ENCODE measurements around the gene SDHAF4.
"Not testable (repeated sequence)": the region's sequence is repeated elsewhere in the genome, so short reads cannot be mapped to it uniquely, and the experiment has no call there.

Gene SDHAF4

DNA sequence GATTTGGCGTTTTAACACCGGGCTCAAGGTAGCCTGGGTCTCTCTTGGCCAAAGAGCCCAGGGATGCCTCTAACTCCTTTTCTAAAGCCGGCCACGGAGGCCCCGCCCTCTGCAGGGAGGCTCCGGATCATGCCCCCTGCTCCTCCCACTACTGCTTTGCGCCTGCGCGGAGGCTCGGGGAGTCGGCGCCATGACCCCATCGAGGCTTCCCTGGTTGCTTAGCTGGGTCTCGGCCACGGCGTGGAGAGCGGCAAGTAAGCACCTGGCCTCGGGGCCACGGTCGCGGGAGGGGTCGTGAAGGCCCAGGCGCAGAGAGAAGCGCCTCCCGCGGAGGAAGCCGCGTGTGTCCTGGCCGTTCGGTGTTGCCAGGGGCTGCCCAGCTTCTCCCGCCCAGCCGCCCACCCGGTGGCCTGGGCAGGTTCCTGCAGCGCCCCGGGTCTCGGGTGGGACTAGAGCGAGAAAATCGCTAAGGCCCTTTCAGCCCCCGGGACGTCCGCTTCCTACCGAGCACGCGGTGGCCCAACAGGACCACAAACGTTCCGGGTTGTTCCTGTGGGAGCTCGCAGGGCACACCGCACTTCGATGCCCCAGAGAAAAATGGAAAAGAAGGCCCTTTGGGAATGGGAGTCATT lies at the start of gene SDHAF4:
TSS of gene SDHAF4 (plus strand) at position 180 of the 632 bp plus-strand sequence. CDS start at position 191, 11 bp downstream.
- peak; percentile 71 for DNase-seq (ENCODE audit: low read depth)

DNA sequence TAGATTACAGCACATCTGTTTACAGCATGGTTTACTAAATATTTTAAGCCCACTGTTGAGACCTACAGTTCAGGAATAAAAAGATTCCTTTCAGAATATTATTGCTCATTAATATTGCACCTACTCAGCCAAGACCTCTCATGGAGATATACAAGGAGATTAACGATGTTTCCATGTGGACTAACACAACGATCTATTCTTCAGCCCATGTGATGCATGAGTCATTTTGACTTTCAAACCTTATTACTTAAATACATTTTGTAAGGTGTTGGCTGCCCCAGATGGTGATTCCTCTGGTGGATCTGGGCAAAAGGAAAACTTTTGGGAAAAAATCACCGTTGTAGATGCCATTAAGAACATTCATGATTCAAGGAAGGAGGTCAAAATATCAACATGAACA lies 48.0 kb upstream of the SDHAF4 start:
- no peak for DNase-seq (ENCODE audit: low read depth)

DNA sequence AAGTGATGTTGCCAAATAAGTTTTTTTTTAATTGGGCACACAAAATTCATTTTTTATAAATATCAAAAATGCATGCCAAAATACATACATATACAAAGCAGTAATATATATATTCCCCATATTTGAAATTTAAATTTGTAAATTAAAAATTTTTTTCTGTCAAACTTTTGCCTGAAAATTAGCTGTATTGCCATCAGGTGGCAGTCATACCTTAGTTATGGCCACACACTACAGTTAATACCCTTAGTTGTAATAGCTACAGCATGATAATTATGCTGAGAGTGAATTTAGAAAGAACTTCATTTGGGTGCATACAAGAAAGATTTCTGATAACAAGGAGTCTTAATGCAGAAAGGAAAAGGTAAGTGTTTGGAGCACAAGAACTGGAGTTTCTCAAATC lies 46.2 kb upstream of the SDHAF4 start:
- no peak for DNase-seq (ENCODE audit: low read depth)

DNA sequence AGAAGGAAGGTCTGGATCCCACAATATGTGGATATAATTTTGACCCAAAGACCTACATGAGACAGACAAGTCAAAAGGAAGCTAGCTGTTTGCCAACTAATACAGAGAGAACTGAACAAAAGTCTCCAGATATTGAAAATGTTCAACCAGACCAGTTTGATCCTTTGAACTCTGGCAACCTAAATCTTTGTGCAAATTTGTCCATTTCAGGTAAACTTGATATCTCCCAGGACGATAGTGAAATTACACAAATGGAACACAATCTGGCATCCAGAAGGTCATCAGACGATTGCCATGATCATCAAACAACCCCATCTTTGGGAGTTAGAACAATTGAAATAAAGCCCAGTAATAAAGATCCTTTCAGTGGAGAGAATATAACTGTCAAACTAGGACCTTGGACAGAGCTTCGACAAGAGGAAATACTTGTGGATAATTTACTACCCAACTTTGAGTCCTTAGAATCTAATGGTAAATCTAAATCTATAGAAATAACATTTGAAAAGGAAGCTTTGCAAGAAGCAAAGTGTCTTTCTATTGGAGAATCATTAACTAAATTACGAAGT lies 41.9 kb upstream of the SDHAF4 start:
- no peak for DNase-seq (ENCODE audit: low read depth)

DNA sequence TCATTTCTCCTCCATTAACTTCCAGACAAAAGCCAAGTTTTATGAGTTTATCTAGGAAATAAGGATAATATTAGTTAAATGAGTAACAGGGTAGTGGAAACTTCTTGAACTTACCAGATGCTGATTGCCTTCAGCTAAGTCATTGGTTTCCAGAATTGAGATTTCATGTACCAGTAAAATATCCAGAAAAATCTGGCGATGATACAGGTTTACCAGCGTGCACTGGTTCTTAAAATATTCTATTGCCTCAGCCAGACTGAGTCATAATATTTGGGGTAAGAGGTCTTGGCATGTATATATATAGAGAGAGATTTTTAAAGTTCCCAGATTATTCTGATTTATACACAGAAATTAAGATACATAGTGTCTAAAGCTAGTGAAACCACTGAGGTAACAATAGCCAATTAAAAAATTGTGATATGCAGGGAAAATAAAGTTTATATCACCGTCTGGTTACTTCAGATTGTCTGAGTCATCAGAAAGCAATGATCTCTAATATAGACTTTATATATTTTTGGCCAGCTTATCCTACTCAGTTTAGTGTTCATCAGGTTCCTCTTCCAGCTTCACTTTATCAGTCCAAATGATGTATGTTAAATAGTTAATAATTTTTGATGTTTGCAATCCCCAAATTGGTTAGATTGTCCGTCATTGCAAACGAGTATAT lies 39.5 kb upstream of the SDHAF4 start:
- no peak for DNase-seq (ENCODE audit: low read depth)

DNA sequence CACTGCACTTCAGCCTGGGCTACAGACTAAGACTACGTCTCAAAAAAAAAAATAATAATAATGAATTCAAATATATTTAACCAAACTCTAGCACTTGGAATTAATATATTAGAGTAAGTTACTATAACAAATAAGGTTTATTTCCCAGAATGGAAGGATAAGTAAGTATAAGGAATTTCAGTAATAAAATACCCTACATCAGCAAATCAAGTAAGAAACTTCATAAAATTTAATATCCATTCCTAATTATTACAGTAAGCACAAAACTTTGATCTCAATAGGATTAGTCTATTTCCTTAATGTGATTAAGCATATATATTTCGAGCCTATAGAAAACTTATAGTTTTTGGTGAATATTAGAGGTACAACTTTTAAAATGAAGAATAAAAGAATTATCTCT lies 36.7 kb upstream of the SDHAF4 start:
- DNase-seq (ENCODE audit: low read depth) = no peak

DNA sequence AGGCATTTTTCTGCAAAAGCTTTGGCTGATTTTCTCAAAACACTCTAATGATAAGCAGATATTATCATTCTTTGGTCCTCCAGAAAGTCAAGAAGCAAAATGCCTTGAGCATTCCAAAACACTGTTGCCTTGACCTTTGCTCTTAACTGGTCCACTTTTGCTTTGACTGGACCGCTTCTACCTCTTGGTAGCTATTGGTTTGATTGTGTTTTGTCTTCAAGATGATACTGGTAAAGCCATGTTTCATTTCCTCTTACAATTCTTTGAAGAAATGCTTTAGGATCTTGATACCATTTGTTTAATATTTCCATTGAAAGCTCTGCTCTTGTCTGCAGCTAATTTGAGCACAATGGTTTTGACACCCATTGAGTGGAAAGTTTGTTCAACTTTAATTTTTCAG lies 35.6 kb upstream of the SDHAF4 start:
- no peak for DNase-seq (ENCODE audit: low read depth)

DNA sequence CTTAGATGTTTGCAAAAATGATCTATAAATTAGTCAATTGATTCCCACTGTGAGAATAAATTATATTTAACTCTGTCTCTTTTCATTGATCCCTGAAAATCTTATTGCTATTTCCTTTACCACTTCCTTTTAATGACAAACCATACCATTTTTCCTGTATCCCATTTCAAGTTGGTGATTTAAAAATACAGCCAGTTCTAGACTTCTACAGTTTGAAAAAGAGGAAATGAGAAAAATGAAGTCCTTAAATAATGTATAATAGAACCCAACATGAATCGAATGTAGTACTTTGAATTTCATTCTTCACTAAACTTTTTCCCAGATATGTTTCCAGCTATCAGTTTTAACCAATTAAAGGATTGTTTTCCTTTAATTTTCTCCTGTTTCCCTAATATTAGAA lies 29.5 kb upstream of the SDHAF4 start:
- no peak for DNase-seq (ENCODE audit: low read depth)

DNA sequence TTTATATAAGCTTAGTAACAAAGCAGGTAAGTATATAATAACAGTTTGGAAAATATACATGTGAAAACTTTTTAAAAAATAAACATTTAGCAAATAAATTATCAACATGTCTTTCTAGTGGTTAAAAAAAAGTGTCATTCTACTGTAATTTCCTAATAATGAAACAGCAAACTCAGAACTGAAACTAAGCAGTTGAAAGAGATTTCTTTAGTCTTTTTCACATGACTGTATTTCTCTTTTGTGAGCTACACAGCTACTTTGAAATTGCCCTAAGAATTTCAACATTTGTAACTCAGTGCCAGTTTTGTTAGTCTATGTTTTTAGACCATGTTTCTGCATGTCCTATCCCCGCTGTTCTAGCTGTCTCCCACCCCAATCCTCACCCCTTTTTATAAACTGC lies 28.4 kb upstream of the SDHAF4 start:
- no peak for DNase-seq (ENCODE audit: low read depth)

DNA sequence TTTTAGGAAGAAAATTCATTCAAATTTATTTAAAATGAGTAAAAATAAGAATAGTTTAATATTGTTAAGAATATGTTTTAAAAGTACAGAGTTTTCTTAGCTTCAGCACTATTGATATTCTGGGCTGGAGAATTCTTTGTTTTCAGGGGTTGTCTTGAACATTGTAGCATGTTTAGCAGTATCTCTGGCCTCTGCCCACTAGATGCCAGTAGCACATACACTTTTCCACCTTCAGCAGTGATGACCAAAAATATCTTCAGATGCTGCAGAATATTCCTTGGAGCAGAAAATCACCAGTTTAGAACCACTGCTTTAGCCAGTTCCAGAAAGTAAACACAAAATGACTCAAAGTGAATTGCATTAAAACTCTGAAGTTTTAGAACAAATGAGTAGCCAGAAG lies 19.4 kb upstream of the SDHAF4 start:
- no peak for DNase-seq (ENCODE audit: low read depth)

DNA sequence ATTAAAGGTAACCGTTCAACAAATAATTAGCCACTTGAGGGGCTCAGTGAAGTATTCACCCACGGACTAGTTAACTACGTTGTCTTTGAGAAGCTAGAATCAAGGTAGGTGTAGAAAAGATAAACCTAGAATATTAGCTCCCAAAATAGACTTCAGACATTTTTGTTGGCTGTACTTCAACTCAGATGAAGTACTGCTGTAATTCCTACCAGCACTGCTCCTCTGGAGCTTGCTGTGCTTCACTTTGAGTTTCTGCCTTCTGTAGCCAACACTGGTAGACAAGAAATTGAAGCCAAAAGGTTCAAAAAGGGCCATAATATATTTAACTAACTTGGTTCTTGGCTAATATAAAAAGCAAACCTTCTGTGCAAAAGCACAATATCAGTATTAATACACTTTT lies 18.8 kb upstream of the SDHAF4 start:
- DNase-seq (ENCODE audit: low read depth) = no peak

DNA sequence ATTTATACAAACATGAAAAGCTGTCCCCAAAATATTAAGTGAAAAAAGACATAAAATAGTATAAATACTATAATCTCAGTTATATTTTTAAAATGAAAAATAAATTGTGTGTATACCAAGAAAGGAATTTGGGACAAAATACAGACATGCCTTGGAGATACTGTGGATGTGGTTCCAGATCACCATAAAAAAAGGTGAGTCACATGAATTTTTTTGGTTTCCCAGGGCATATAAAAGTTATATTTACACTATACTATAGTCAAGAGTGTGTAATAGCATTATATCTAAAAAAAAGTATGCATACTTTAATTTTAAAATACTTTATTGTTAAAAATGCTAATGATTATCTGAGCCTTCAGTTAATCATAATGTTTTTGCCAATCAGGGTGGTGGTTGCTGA lies 17.4 kb upstream of the SDHAF4 start:
- no peak for DNase-seq (ENCODE audit: low read depth)

DNA sequence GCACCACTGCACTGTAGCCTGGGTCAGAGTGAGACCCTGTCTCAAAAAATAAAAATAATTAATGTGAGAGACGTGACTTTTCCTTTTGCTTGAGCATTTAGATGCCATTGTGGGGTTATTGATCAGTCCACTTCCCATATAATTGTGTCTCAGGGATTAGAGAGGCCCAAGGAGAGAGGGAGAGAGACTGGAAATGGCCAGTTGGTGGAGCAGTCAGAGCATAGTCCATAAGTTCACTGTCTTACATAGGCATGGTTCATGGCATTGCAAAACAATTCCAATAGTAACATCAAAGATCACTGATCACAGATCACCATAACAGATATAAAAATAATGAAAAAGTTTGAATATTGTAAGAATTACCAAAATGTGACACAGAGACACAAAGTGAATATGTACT lies 15.2 kb upstream of the SDHAF4 start:
- DNase-seq (ENCODE audit: low read depth) = no peak

DNA sequence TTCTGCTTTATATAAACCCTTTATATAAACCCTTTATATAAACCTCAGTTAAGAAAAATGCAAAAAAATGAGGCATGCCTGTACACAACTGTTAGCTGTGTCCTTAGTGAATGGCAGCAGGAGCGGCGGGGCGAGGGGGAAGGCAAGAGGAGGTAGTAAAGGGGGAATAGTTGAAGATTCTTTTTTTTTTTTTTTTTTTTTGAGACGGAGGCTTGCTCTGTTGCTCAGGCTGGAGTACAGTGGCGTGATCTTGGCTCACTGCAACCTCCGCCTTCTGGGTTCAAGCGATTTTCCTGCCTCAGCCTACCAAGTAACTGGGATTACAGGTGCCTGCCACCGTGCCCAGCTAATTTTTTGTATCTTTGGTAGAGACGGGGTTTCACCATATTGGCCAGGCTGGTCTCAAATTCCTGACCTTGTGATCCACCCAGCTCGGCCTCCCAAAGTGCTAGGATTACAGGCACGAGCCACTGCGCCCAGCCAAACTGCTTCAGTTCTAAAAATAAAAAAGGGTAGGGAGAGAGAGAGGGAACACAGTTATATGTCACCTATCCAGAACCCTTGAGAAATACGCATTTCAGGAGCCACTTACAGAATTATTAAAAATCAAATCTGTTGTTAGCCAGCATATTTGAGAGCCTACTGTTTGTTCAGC lies 14.3 kb upstream of the SDHAF4 start:
- DNase-seq (ENCODE audit: low read depth) = not testable (repeated sequence)

DNA sequence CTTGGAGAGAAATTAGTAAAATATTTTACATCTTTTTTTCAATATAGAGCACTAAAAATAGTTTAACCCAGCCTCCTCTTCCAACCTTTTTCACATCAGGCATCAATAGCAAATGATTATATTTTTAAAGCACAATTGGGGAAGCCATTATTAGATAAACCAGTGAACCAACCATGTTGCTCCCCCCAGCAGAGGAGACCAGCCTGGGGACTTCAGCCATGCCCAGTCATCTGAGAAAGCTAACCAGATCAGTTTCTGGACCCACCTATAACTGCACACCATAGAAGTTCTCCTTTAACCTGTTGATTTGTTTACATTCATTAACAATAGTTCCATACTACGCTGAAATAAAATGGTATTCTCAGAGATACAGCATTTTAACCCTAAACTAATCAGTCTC lies 13.8 kb upstream of the SDHAF4 start:
- DNase-seq (ENCODE audit: low read depth) = no peak

DNA sequence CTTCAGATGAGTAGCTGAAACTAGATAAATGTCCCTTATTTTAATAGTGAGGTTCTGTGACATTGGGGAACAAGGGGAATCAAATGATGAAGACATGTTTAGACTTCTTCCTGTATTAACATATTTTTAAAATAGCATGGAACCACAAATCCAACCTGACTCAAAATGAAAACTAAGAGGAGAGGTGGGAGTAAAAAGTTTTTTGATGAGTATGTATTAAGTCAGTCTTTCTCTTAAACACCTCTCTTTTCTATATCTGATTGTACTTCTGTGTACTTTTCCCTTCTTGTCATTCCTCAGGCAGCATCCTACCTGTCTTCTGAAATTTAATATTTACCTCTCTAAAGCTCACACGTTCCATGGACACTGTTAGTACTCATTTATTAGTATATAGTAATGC lies 8.7 kb upstream of the SDHAF4 start:
- DNase-seq (ENCODE audit: low read depth) = no peak

DNA sequence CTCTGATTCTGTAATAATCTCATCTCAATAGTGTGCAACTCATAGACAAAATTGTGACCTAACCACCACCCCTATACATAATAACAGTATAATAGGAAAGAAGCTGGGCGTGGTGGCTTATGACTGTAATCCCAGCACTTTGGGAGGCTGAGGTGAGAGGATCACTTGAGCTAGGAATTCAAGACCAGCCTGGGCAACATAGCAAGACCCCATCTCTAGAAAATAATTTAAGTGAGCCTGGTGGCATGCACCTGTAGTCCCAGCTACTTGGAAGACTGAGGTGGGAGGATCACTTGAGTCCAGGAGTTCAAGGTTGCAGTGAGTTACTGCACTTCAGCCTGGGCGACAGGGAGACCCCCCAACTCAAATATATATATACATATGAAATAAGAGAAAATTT lies 4.3 kb upstream of the SDHAF4 start:
- not testable (repeated sequence) for DNase-seq (ENCODE audit: low read depth)

DNA sequence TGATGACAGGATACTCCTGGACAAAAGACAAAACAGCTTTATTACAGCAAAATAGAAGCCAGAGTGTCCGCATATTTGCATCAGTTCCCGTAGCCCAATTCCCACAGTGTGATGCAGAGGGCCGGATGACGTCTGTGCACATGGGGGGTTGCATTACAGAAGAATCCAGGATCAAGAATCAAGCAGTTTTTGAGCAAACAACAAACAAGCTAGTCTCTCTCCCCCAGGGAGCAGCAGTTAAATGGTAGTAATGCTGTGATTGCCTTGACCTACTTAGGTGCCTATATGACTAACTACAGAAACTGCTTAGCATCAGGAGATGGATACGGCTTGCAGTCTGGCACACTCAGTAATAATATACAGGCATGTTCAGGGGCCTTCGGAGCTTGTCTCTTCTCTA lies 3.2 kb upstream of the SDHAF4 start:
- no peak for DNase-seq (ENCODE audit: low read depth)

DNA sequence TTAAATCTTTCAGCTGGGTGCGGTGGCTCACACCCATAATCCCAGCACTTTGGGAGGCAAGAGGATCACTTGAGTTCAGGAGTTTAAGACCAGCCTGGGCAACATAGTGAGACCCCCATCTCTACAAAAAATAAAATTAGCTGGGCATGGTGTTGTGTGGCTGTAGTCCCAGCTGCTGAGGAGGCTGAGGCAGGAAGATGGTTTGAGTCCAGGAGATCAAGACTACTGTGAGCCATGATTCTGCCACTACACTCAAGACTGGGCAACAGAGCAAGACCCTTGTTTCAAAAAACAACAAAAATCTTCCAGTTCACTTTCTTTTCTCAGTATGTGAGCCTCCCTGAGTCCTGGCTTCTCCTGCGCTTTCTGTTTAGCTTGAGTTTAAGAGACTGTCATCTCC lies 7.9 kb downstream of the SDHAF4 start:
- no peak for DNase-seq (ENCODE audit: low read depth)

DNA sequence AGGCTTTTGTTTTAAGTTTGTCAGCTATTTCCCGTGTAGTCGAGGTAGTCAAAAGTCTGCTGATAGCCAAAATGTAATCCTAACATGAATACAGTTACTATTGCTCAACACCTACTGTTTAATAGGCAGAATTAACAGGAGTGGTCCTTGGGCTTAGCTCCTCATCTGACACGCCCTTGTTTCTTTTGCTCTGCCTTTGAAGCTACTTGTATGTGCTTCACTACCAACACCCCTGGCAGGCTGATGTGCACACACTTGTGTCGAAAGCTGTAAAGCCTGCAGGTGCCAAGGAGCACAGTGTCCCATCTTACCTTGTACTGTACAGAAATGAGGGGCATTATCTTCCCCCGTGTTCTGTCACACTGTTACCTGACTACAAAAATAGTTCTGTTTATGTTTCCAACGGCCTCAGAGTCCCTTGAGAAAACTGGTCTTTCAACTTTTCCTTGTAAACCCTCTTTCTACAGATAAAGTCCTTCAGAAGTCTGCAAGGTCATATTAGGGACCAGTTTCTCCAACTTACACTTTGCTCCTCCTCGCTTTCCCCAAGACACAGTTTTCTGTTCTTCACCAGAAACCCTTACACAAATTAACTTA lies 9.3 kb downstream of the SDHAF4 start:
- no peak for DNase-seq (ENCODE audit: low read depth)

DNA sequence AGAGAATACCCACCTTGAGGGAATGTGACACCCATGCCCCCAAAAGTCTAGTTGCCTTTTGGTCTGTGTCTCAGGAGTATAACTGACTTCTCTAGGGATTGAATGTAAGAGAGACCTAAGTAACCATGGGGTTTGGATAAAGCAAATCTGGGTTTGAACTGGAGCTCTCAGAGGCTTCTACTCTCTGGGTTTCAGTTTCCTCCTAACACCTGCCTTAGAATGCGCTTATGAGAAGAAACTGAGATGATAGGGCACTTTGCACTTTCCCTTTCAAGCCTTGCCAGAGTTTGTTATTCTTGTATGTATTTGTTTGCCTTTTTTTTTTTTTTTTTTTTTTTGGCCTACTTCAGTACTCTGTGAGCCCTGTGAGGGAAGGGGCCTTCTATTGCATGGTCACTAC lies 19.4 kb downstream of the SDHAF4 start:
- DNase-seq (ENCODE audit: low read depth) = no peak

DNA sequence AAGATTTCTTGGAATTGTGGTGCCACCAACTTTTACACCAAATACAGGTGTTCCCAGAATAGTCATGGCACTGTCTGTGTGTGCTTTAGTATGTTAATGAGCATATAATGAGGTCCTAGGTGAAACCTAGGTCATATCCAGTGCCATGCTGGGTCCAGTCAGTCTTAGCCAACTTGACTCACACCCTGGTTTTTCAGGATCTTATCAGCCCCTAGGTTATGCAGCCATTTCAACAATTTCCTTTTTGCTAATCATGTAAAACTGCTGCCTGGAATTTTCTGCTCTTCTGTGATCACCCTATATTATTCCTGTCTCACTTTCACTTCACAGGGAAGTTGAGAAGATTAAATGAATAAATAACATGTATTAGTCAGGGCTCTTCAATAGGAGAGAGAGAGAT lies 23.7 kb downstream of the SDHAF4 start:
- no peak for DNase-seq (ENCODE audit: low read depth)

All from CMK (cell line).